GM19238 (cell line): ENCODE measurements around the gene ADAMTSL2.

Experiments
- DNase-seq: peaks from one replicate; pipeline ENCODE4 v3.0.0; 2011; ENCODE audit warnings: low spot score; ENCODE audit not compliant: insufficient read length

ADAMTSL2 gene

GRCh38 chr9:133621725-133622267 lies 87.3 kb downstream of the ADAMTSL2 start:
- DNase-seq = no peak

GRCh38 chr9:133622555-133622954 lies 88.1 kb downstream of the ADAMTSL2 start:
- no peak for DNase-seq
